ENCODE results near the gene AADACL2.

DNA sequence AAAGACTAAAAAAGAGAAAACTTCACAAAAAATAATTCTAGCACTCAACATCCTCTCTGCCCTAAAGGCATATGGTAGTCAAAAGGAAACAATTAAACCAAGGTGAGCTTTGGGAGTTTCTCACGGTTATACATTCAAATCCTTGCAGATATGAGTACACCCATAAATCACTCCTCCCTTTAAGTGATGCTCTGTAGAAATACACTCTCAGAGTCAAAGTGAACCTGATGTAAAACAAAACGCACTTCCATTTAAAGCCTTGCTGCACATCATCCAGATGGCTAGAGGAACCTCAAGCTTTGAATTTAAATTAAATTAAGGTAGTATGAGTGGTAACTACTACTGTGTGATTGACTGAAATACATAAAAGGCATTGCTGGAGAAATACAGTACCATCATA, 44.2 kb downstream of the AADACL2 start:
- TF ChIP-seq, protein P1, sequence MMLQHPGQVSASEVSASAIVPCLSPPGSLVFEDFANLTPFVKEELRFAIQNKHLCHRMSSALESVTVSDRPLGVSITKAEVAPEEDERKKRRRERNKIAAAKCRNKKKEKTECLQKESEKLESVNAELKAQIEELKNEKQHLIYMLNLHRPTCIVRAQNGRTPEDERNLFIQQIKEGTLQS (IDR thresholded peaks at IDR 0.05), result no peak
- TF ChIP-seq, protein P1 (CRISPR knock-in tag; conservative IDR thresholded peaks at IDR 0.05), result no peak
- TF ChIP-seq POLR2AphosphoS5 (IDR thresholded peaks at IDR 0.05; ENCODE audit: control insufficient read depth, insufficient read depth, low read depth, low read length) (no peak), PRPF4 (IDR thresholded peaks at IDR 0.05; ENCODE audit: insufficient read depth, low read depth, low read length, poor library complexity, severe bottlenecking) (no peak), ZSCAN29 (IDR thresholded peaks at IDR 0.05) (no peak), FOXM1 (IDR thresholded peaks at IDR 0.05; ENCODE audit: low read depth) (no peak), FOXM1 (CRISPR knock-in tag; IDR thresholded peaks at IDR 0.05; ENCODE audit: low read depth) (no peak)
- TF ChIP-seq, protein P2, sequence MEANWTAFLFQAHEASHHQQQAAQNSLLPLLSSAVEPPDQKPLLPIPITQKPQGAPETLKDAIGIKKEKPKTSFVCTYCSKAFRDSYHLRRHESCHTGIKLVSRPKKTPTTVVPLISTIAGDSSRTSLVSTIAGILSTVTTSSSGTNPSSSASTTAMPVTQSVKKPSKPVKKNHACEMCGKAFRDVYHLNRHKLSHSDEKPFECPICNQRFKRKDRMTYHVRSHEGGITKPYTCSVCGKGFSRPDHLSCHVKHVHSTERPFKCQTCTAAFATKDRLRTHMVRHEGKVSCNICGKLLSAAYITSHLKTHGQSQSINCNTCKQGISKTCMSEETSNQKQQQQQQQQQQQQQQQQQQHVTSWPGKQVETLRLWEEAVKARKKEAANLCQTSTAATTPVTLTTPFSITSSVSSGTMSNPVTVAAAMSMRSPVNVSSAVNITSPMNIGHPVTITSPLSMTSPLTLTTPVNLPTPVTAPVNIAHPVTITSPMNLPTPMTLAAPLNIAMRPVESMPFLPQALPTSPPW (CRISPR knock-in tag; IDR thresholded peaks at IDR 0.05), result no peak
- TF ChIP-seq, protein P3, sequence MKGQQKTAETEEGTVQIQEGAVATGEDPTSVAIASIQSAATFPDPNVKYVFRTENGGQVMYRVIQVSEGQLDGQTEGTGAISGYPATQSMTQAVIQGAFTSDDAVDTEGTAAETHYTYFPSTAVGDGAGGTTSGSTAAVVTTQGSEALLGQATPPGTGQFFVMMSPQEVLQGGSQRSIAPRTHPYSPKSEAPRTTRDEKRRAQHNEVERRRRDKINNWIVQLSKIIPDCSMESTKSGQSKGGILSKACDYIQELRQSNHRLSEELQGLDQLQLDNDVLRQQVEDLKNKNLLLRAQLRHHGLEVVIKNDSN (CRISPR knock-in tag; IDR thresholded peaks at IDR 0.05), result no peak
